GM21723 (cell line): ENCODE measurements around the gene CEP83.
"Not testable (repeated sequence)": the region's sequence is repeated elsewhere in the genome, so short reads cannot be mapped to it uniquely, and the experiment has no call there.

Source experiments
- ATAC-seq: cut with Tn5 transposase; IDR thresholded peaks from one replicate; pipeline ENCODE4 v1.9.1; 2021; ENCODE audit warnings: mild to moderate bottlenecking, moderate library complexity; ENCODE audit not compliant: unreplicated experiment

The CEP83 gene

GRCh38 chr12:94435511-94435927, 24.1 kb downstream of the CEP83 start:
- ATAC-seq: peak; percentile 60

- ATAC-seq: no peak
These were observed 25.5 kb downstream of the CEP83 start for GRCh38 chr12:94434171-94434570.

- ATAC-seq: no peak
These were observed 25.9 kb downstream of the CEP83 start for GRCh38 chr12:94433744-94434143.

GRCh38 chr12:94430304-94430703, 29.4 kb downstream of the CEP83 start:
- ATAC-seq: no peak

GRCh38 chr12:94429633-94430032, 30.0 kb downstream of the CEP83 start:
- ATAC-seq: no peak

GRCh38 chr12:94429191-94429590, 30.5 kb downstream of the CEP83 start:
- no peak for ATAC-seq

- ATAC-seq: no peak
These were observed 31.9 kb downstream of the CEP83 start for GRCh38 chr12:94427501-94428381.

- ATAC-seq: no peak
These were observed 33.6 kb downstream of the CEP83 start for GRCh38 chr12:94426049-94426448.

- not testable (repeated sequence) for ATAC-seq
These were observed 34.8 kb downstream of the CEP83 start for GRCh38 chr12:94424830-94425229.

GRCh38 chr12:94421868-94422740, 37.6 kb downstream of the CEP83 start:
- ATAC-seq: no peak

GRCh38 chr12:94418517-94418916, 41.1 kb downstream of the CEP83 start:
- ATAC-seq: no peak

GRCh38 chr12:94416613-94417012, 43.1 kb downstream of the CEP83 start:
- no peak for ATAC-seq

GRCh38 chr12:94415066-94415465, 44.6 kb downstream of the CEP83 start:
- ATAC-seq: no peak

- peak; percentile 79 for ATAC-seq
These were observed 54.1 kb downstream of the CEP83 start for GRCh38 chr12:94405413-94406116.

GRCh38 chr12:94404854-94405253, 54.8 kb downstream of the CEP83 start:
- ATAC-seq: no peak

- no peak for ATAC-seq
These were observed 58.3 kb downstream of the CEP83 start for GRCh38 chr12:94401326-94401725.

- ATAC-seq: not testable (repeated sequence)
These were observed 61.0 kb downstream of the CEP83 start for GRCh38 chr12:94398685-94399084.

- ATAC-seq: no peak
These were observed 62.3 kb downstream of the CEP83 start for GRCh38 chr12:94397401-94397800.

GRCh38 chr12:94396014-94396413, 63.7 kb downstream of the CEP83 start:
- not testable (repeated sequence) for ATAC-seq

- no peak for ATAC-seq
These were observed 69.6 kb downstream of the CEP83 start for GRCh38 chr12:94390130-94390485.

GRCh38 chr12:94389482-94390129, 70.1 kb downstream of the CEP83 start:
- ATAC-seq: not testable (repeated sequence)
